ENCODE data around the gene AMOTL1.
A peak's percentile ranks its signal among the peaks of the same experiment; 100 is the strongest.

Gene AMOTL1

DNA sequence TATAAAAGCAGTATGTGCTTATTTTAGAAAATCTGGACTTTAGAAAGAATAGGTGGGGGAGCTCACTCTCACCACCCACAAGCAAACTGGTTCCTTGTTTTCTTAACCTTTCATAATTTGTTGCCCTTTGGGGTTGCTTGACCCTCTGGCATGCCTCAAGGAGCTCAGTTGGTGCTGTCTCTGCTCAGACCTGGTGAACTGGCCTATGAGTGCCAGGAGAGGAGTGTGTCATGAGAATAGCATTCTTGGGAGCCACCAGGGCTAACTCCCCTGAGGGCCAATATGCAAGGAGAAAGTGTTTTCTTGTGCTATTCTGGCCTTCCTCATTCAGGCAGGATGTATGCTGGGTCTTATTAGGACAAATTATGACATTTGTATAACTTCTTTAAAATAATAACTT is 21.0 kb upstream of the AMOTL1 start:
- no peak for DNase-seq

DNA sequence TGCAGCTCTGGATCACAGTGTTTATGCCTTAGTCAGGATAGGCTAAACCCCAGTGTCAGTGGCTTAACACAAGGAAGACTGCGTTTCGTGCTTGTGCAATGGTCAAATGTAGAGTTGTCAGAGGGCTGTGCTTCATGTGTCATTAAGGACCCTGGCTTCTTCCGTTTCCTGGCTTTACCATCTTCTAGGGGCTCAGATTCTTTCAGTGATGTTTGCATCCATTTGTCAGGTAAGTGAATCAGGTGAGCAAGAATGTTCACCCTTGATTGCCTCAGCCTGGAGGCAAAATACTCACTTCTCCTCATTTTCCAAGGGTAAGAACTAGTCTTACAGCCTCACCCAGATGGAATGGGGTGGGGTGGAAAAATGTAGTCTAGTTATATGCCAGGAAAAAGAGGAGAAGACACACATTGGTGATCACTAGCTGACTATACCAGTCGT is 20.5 kb upstream of the AMOTL1 start:
- no peak for DNase-seq

DNA sequence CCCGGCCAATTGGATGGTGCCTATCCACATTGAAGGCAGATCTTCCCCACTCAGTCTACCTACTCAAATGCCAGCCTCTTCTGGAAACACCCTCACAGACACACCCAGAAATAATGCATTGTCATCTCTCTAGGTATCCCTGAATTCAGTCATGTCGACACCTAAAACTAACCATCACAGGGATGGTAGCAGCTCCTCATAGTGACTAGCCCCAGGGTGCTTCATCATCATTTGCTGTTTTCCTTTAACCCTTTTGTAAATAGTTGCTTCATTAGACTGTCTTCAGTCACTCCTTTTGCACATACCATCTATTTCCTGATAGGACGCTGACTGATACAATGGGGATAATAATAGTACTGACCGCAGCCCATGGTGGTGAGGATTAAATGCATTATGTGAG is 18.8 kb upstream of the AMOTL1 start:
- no peak for DNase-seq

DNA sequence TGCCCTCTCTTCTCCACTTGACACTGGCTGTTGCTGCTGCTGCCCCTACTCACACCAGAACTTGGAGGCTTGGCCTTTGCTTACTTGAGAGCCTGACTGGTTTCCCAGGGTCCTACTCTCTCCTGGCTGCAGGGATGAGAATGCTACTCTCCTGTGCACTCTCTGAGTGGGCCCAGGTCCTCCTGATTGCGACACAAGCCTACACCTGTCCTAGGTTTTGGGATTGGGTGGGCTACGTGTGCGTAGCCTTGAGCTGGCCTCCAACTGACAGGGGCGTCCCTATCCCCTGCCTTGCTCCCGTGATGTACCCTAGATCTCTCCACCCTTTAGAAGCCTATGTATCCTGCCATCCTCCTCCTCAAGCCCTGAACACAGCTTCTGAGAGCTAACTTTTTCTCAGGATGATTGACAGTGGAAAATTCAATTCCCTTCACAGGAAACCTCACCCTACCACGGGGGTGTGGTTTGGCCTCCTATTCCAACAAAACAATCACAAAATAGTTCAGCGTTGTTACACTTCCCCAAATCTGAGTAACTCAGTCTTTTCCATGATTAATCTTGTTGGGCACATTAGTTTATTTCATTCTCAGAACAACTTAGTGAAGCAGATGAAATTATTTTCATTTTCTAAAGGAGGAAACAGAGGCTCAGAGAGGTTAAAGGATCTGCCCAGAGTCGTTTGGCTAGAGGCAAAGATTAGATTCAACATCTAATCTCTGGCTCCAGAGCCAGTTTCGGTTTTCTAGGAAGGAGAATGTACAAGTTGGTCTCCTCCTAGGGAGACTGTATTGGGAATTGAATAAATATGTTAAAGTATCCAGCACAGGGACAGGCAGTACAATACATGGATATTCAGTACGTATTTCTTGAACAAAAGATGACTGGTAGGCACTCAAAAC is 17.6 kb upstream of the AMOTL1 start:
- DNase-seq, result no peak

DNA sequence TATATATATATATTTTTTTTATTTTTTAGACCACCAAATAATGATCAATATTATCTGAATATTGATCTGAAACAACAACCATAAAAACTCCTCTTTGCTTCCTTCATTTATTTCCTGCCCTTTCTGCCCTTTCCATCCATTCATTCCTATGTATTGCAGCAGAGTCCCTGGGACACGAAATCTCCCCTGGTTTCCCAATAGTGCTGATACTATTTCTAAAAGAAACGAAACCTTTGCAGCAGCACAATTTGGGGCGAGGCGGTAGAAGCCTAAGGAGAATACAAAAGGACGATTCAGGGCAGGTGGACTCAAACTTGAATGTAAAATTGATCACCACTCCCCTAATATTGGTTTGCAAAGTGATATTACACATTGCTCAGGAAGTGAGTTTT is 16.9 kb upstream of the AMOTL1 start:
- DNase-seq, result no peak

DNA sequence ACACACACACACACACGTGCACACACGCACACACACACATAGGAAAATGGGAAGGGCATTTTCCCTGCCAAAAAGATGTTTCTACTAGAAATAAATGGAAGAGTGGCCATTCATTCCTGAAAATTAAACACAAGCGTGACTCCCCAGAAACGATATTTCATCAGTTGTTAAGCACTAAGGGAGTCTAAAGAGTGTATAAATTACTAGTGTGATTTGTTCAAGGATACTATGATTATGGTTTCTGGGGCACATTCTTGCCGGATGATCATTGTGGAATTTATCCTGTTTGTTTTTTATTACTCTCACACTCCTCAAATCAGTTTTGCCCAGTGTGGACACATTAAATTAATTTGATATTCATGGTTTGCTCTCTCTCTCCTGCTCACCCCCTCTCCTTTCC is 16.4 kb upstream of the AMOTL1 start:
- no peak for DNase-seq

DNA sequence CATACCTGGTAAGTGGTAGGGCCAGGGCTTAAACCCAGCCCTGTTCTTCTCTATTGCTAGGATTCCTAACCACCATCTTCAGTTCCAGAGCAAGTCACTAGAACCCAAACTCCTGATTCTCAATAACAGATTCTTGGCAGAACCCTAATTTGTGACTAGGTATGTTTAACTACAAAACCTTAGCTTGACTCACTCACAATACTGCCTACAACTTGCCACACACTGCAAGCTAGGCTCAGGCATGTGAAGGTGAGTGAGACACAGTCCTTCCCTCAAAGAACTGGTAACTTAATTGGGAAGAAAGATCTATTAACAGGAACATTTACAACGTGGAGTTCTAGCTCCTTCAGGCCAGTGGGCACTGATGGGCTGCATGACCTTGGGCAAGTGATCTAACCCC is 14.5 kb upstream of the AMOTL1 start:
- DNase-seq, result no peak

DNA sequence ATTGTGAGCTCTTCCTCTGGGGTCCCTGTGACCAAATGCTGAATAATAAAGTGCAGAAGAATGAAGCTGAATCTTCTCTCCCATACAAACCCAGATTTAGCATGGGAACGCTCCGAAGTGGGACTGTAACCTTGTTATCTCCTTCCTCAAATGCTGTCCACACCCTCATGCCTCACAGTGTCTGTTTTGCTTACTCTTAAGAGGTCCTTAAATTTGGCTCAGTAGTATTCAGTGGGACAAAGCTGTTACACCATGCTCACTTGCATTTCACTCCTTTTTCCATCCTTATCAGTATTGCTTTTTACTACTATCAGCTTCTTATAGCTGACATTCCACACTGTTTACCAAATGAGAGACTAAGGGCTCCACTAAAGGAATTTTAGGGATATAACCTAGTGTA is 13.8 kb upstream of the AMOTL1 start:
- no peak for DNase-seq

DNA sequence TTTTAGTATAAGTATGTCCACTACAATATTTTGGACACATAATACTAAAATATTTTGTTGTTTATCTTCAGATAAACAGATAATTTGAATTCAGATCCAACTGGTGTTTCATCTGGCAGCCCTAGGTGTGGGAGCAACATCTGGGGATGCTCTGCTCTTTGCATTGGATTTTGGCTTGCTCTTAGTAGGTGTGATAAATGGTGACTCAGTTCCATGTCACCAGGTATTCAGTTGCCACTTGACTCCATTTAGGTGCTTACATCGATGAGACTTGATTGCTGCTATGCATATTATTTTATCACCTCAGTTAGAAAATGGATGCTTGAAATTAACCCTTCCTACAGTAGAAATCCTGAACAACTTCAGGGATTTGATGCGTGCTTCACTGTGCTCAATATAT is 13.3 kb upstream of the AMOTL1 start:
- no peak for DNase-seq

DNA sequence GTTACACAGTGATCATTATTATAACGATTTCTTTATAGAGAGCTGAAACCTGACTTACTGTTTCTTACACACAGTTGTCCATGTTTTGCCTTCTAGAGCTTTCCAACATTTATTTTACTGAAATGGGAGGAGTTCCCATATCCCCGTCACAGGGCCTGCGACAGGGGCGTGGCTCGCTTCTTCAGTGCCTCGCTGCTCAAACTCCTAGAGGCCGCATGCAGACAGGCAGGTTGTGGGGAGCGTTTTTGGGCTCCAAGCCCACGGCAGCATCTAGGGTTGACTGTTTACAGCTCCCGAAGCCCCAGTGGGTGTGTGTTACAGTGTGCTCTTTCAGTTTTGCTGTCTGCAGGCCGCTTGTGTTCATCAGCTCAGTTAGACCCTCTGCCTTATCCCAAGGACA is 12.7 kb upstream of the AMOTL1 start:
- DNase-seq, result no peak

DNA sequence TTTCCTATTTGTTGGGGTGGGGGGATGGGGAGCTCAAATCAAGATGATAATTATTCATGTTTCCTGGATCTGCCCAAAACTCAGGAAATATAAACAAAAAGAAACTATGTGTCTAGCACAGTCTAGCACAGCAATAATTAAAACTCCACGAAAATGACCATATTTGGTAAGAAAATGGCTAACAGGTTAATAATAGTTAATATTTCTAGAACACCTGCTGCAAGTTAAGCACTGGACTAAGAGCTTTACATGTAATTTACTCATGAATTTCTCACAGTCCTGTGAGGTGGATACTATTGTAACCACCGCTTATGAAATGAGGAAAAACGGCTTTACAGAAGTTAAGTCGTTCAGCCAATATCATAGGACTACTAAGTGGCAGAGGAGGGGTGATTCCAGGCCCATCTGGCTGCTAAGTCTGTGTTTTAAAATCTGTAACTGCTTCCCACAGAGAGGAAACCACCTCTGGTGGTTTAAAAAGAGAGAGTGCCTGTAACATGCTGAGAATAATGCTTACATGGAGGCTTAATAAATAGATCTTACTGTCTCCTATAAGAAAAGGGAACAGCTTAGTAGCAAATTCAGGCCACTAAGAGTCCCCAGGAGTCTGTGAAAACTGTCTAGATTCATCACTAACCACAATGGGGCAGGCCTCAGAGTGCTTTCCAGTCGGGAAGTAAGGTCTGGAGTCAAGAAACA is 11.0 kb upstream of the AMOTL1 start:
- no peak for DNase-seq

DNA sequence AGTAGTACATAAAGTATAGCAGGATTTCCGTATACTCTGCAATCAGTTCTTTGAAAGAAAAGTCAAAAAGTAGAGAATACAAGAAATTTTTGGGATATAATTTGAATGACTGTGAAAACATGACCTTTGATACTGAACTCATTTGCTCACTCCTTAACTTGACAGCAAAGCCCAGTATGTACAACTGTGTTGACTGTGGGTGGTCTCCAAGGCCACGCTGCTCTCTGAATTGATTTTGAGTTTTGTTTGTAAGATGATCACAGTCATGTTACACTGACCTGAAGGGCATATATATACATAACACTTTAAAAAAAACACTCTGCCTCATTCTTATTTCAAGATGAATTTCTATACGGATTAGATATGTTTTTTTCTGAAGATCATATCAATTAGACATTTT is 9.5 kb upstream of the AMOTL1 start:
- DNase-seq, result no peak

DNA sequence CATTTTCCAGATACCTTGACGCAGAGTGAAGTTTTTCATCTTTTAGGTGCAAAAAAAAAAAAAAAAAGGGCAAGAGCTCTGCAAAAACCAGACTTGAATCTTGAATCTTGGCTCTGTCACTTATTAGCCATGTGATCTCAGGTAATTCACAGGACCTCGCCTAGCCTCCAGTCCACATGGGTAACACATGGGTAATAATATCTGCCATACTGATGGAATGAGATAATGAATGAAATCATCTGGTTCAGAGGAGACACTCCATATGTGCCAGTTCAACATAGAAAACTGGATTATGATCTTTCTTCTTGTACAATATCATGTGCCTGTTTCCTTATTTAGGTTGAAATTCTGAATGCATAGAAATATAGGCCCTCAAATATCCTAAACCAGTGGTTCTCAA is 8.6 kb upstream of the AMOTL1 start:
- DNase-seq, result no peak

DNA sequence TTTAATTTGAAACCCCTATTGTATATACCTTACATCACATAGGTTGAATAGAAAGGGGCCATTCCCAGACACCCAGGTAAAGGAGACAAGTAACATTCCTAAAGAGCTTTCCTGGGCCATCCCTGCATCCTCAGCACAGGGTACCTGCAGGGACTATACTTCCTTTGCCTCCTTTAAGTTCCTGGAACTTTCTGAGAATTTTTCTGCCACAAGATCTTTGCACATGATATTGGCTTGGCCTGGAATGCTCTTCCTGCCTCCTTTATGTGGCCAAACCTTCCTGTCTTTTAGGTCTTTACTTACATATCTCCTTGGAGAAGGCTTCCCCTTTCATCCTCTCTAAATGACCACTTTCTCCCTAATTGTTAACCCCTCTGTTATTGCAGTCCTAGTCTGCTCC is 7.9 kb upstream of the AMOTL1 start:
- no peak for DNase-seq

DNA sequence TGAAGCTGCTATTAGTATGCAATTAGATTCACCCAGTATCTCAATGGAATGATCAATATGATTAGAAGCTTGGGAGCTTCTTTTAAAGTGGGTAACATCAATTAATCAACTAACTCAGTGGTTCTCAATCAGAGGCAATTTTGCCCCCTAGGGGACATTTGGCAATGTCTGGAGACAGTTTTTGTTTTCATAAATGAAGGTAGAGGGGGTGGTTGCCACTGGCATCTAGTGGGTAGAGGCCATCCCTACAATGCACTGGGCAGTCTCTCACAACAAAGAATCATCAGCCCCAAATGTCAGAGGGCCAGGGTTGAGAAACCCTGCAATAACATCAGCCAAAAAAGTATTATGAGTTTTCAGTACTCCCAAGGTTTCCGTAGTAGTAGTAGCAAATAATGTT is 5.9 kb upstream of the AMOTL1 start:
- DNase-seq, result no peak

DNA sequence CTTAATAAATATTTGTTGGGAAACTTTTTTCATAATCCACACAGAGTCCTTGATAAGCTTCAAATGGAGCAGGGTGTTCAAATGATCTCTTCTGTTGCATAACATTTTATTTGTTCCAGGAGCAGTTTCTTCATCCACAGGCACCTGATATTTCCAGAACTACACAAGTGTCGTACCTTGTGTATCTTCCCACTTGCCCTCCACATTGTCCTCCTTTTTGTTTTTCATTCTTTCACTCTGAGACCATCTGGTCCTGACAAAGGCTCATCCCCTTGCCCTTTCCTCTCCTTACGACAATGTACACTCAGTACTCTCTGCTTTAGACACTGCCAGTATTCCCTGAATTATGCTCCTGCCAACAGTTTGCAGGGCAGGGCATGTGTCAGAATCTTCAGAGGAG is 5.2 kb upstream of the AMOTL1 start:
- no peak for DNase-seq

DNA sequence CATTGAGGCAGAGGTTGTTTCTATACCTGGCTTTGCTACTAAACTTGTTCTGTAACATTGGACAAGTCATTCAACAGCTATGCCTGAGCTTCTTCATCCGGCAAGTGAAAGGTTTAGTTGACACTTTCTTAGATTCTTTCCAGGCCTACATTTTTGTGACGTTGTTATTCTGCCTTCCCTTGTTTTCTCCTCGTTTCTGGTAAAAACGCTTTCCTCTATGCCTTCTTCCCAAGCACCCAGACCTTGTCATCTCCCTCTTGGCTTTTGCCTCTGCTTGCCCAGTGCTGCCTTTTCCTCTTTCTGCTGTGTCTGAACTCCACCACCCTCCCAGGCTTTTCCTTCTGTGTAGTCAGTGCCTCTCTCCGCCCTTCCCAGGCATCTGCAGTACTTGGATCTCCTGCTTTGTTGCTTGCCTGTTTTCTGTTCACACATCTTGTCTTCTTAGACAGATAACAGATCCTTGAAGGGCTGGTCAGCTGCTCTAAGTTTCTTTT is 1.4 kb upstream of the AMOTL1 start:
- no peak for DNase-seq

DNA sequence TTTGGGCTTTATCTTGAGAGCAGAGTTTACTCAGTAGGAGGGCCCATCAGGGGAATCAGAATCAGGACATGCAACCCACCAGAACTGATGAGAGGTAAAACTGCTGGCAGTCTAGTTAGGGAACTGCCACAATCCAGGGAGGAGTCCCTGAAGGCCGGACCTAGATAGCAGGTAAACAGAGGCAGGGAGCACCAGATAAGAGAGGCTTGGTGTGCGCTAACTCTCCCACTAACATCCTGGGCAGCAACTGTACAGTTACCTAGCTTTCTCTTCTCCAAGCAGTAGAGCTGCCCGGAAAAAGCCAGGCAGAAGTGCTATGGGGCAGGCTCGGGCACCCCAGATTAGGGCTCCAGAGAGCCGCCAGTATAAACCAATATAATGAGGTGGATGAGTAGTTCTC is 865 bp upstream of the AMOTL1 start:
- no peak for DNase-seq

DNA sequence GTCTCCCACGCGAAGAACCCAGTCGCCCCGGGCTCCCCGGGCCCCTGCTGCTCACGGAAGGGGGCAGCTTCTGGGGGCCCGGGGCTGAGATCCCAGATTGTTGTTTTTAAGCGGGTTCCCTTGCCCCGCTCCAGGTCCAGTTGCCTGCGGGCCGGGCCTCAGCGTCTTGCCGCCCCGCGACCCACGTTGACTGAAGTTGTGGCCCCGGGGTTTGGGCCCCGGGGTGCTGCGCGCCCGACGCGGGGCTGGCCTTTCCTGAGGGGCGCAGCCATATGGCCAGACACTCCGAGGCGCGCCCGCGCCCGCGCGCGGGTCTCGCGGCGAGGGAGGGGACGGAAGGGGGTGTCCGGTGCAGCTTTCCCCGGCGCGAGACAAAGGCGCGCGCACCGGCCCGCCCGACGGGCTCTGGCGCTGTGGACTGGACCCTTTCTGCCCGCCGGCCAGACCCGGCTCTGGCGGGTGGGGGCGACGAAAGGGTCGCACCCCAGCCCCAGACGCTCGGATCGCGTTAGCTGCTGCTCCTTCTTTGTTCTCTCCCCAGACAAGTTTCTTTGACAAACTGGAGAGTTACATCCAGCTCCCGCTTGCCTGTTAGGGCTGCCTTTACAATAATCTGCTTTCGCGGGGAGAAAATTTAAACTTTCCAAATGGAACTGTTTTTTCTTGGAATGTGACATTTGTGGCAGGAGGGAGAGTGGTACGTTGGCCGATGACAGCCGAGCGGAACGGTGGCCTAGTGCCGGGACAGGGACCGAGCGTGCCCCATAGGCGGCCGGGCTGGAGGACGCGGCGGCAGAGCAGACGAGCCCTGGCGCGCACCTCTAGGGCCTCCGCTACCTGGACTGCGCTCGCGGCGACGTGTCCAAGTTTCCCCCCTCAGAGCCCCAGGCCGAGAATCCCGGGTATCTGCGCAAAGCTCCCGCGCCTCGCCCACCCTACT is 716 bp downstream of the AMOTL1 start:
- peak; percentile 56 for DNase-seq

DNA sequence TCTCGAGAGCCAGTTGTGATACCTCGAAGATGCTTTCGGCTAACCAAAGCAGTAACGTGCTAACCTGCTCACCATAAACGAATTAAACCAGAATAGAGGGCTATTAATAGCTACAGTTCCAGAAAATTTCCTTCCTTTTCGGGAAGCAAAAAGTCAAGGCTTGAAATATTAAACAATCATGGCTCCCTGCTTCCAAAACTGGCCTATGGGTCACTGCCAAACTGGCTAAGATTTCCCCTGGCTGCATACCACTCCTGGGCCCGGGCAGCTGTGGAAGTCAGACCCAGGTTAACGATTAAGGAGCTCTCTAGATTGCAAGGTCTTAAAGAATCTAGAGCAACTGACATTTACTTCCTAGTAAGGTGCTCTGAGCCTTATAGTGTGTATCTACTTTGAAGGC is 1.7 kb downstream of the AMOTL1 start:
- no peak for DNase-seq

DNA sequence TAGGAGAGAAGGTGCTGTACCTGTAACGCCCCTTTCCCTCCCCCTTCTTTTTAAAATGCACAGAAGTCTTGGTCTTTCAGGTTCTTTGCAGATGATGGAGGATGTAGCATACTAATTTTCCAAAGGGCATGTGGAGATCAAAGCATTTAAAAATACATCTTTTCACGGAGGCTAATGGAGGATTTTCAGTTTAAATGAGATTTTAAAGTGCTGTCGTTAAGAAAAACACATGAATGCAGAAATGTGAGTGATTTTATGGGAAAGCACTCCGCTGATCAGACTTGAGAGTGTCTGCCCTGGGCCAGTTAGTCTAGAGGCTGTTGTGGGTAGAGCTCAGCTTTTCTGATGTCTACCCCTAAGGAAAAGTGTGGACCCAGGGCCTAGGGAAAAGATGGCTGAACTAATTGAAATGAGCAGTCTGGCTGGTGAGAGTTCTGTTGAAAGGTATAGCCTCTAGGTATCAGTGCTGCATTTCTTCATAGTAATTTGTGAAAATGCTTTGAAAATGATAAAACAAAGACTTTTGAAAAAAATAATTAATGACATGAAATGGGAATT is 2.5 kb downstream of the AMOTL1 start:
- no peak for DNase-seq

DNA sequence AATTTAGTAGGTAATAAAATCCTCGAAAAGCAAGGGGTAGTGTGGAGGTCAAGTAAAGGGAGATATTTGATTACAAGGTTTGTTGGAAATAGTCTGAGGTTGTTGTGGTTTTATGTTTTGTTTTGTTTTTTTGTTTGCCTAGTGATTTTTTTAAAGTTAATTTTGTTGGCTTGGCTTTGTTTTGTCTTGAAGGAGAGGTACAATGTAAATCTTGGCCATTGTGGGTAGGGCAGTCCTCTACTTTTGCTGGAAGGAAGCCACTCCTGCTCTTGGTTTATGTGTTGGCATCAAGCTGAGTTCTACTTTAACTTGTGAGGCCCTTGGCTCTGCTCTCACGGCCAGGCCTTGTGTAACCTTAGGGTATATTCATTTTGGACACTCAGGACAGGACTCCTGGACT is 3.2 kb downstream of the AMOTL1 start:
- no peak for DNase-seq

DNA sequence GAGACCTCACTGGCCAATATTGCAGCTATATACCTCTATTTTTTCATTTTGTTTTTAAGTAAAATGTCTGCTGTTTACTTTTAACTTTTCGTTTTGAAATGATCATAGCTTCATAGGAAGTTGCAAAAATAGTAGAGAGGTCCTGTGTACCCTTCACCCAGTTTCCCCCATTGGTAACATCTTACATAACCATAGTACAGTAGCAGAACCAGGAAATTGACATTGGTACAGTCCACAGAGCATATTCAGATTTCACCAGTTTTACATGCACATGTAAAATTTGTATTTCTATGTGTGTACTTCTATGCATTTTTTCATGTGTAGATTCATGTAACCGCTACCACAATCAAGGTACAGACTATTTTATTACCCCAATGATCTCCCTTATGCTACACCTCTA is 3.8 kb downstream of the AMOTL1 start:
- DNase-seq, result no peak
